Fibroblast of mammary gland (primary cell): ENCODE measurements around the gene NR6A1.
A peak's percentile ranks its signal among the peaks of the same experiment; 100 is the strongest.

Experiments used
- DNase-seq: peaks from one replicate; pipeline ENCODE4 v3.0.0-alpha.2; 2010; ENCODE audit warnings: low read depth
- H3K4me3 ChIP-seq: 2 replicates; pipeline ENCODE4 v1.5.1; 2011; ENCODE audit warnings: low read depth, mild to moderate bottlenecking, low read length, moderate library complexity; ENCODE audit not compliant: control insufficient read depth
- TF ChIP-seq, protein P1 (sequence below): conservative IDR thresholded peaks from 2 replicates; pipeline ENCODE4 v1.5.1; 2011; ENCODE audit warnings: low read depth, low read length, inconsistent platforms; ENCODE audit not compliant: control insufficient read depth, insufficient read depth

Gene NR6A1

DNA sequence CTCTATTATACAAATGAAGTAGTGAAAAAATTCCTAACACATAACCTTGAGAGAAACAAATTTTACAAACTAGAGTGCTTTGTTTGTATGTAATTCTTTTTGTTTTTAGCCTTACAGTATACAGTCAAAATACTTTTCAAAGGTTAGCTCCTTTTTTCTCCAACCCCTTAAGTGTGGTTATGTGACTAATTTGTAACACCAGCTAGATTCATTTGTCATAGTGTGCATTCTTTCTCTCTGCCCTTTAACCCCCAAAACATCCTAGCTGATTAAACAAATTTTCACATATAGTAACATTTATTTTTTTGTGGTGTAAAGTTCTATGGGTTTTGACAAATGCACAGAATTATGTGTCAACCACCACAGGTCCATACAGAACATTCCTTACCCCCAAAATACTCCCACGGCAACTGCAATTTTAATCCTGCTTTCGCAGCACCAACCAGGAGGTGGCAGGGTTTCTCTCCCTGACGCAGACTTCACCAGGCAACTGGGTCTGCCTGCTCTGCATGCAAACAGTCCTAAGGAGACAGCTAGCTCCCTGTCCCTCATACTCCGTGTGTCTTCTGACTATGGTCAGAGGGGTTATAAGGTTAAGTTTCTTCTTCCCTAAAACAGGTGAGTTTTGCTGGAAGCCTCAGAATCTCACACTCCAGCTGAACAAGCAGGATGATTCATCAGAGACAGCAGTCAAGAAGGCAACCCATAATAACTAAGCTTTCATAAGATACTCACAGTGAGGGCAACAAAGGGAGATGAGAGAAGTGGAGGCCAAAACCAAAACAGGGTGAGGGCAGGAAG, 219.4 kb downstream of the NR6A1 start:
- DNase-seq, result peak; percentile 58
- H3K4me3 ChIP-seq, result no peak overlapping the region
- TF ChIP-seq, protein P1, sequence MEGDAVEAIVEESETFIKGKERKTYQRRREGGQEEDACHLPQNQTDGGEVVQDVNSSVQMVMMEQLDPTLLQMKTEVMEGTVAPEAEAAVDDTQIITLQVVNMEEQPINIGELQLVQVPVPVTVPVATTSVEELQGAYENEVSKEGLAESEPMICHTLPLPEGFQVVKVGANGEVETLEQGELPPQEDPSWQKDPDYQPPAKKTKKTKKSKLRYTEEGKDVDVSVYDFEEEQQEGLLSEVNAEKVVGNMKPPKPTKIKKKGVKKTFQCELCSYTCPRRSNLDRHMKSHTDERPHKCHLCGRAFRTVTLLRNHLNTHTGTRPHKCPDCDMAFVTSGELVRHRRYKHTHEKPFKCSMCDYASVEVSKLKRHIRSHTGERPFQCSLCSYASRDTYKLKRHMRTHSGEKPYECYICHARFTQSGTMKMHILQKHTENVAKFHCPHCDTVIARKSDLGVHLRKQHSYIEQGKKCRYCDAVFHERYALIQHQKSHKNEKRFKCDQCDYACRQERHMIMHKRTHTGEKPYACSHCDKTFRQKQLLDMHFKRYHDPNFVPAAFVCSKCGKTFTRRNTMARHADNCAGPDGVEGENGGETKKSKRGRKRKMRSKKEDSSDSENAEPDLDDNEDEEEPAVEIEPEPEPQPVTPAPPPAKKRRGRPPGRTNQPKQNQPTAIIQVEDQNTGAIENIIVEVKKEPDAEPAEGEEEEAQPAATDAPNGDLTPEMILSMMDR, result peak; percentile 76

DNA sequence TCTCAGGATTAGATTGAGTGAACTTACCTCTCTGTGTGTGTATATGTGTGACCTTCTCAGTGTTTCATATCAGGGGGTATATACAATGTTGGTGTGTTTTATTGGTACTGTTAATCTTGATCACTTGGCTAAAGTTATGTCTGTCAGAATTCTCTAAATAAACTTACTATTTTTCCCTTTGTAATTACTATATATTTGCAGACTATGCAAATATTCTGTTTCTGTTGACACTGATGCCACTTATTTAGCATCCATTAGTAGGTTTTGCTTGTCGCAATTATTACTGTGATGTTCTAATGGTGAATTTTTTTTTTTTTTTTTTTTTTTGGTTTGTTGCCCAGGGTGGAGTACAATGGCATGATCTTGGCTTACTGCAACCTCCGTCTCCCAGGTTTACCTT, 221.0 kb downstream of the NR6A1 start:
- TF ChIP-seq, protein P1, result no peak
- DNase-seq, result no peak
- H3K4me3 ChIP-seq, result no peak overlapping the region

DNA sequence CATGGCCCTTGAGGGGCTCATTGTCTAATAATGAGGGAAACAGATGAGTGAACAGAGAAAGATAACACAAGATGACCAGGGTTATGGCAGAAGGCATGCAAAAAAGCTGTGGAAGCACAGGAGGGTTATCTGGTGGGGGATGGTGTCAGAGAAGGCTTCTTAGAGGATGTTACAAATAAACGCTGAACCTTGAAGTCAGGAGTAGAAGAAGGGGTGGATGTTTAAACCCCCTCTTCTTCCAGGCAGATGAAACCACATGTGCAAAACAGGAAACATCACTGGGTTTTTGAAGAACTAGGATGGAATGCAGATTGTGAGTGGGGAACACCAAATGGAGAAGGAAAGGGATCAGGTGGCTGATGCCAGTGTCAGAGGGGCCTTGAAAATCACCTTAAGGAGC, 222.1 kb downstream of the NR6A1 start:
- DNase-seq, result no peak
- no peak overlapping the region for H3K4me3 ChIP-seq
- TF ChIP-seq, protein P1, result no peak

DNA sequence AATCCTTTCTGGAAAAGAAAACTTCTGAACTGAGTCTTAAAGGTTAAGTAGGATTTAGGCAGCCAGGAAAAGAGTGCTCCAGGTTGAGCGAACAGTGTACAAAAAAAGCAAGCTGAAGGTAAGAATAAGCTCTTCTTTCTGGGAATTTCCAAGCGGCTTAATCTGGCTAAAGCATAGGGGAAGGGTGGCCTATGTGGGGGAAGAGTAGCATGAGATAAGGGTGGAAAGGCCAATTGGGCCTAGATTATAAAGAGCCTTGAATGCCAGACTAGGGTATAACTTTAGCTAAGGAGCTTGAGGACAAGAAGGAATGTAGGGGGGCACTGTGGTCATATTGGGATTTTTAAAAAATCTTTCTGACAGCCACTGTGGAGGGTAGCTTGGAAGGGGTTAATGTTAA, 226.6 kb downstream of the NR6A1 start:
- H3K4me3 ChIP-seq, result no peak overlapping the region
- no peak for DNase-seq
- TF ChIP-seq, protein P1, result no peak

DNA sequence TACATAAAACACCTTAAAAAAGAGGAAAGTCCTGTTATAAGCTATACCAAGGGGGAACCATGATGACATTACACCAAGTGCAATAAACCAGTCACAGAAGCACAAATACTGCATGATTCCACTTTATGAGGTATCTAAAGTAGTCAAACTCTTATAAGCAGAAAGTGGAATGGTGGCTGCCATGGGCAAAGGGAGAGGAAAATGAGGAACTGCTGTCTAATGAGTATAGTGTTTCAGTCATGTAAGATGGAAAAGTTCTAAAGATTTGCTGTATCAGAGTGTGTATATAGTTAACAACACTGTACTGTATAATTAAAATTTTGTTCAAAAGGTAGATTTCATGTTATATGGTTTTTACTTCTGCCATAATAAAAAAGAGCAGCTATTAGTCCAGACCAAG, 229.3 kb downstream of the NR6A1 start:
- TF ChIP-seq, protein P1, result no peak
- no peak for DNase-seq
- no peak overlapping the region for H3K4me3 ChIP-seq

DNA sequence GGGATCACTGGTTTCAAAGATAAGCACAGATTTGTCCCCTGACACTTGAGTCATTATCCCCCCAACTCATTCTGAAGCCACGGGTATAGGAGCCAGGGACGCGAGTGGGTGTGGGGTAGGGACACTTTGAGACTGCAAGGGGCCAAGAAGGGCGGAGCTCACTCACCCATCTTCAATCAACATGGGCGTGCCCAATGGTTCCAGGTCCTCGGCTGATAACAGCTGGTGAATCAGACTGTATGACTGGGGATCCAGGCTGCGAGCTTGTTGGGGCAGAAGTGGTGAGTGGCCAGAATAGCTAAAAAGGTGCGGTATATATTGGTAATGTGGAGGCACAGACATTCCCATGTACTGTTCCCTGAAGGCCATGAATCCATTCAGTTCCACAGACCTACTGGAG, 233.2 kb downstream of the NR6A1 start:
- H3K4me3 ChIP-seq, result no peak overlapping the region
- TF ChIP-seq, protein P1, result no peak
- no peak for DNase-seq

DNA sequence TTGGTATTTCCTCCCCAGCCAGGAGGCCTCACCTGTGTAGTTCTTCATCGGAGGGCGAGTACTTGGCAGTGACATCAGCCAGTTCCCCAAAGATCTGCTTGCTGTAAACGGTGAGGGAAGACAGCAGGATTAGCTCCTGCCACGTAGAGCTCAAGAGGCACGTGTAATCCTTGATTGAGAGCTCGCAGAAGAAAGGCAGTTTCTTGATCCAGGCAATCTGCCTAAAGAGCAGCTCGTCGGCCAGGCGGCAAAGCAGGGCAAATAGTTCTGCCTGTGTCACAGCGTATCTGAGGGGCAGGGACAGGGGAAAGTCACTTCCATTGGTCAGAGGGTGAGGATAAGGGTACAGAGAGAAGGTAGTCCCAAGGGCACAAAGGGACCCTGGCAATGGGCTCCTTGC, 235.3 kb downstream of the NR6A1 start:
- TF ChIP-seq, protein P1, result no peak
- no peak for DNase-seq
- H3K4me3 ChIP-seq, result no peak overlapping the region
